AG04450 (cell line): ENCODE results near the gene IFI44L. TPM values are rescaled to one million over a fixed set of nuclear protein-coding genes. Genes with fewer than 3 reads are reported as not detected.

ENCODE experiments used
- CTCF ChIA-PET: fragments of 300-600, 350-600 bp; formaldehyde crosslinking; extraction: SDS; loops from one replicate; lab custom pipeline; 2022; ENCODE audit warnings: antibody characterized with exemption, inconsistent platforms; lab: Charles Lee
- POLR2A ChIA-PET: fragments of 350-600 bp; formaldehyde crosslinking; extraction: SDS; loops from one replicate; lab custom pipeline; 2021; ENCODE audit warnings: antibody characterized with exemption, inconsistent platforms; lab: Yijun Ruan, JAX
- DNase-seq: peaks from one replicate; pipeline ENCODE4 v3.0.0-alpha.2; 2011; ENCODE audit warnings: low read depth, low spot score
- H3K27ac ChIP-seq: one replicate; pipeline ENCODE4 v1.5.1; 2012; ENCODE audit warnings: low read depth, low read length, control low read depth
- H3K27me3 ChIP-seq: one replicate; pipeline ENCODE4 v1.6.0; 2012; ENCODE audit warnings: low read length; ENCODE audit not compliant: control insufficient read depth, insufficient read depth
- H3K4me3 ChIP-seq: 2 replicates; pipeline ENCODE4 v1.5.1; 2011; ENCODE audit warnings: mild to moderate bottlenecking, low read depth, low read length, control low read depth
- H3K9me3 ChIP-seq: 2 replicates; pipeline ENCODE4 v1.5.1; 2012; ENCODE audit warnings: low read length; ENCODE audit not compliant: control insufficient read depth, insufficient read depth
- polyA plus RNA-seq: library from polyadenylated mRNA; depleted of rRNA; stranded (reverse); fragments of >200 nt; gene quantifications from 2 replicates; pipeline ENCODE4 v1.2.3, GENCODE V29; 2011; rRNA removed
- TF ChIP-seq, protein P1 (sequence below): IDR thresholded peaks from 2 replicates; pipeline ENCODE4 v1.5.1; 2011; ENCODE audit warnings: low read depth, low read length, control low read depth, inconsistent platforms

The IFI44L gene
- polyA plus RNA-seq, 1 experiment, result 1.1 TPM

DNA sequence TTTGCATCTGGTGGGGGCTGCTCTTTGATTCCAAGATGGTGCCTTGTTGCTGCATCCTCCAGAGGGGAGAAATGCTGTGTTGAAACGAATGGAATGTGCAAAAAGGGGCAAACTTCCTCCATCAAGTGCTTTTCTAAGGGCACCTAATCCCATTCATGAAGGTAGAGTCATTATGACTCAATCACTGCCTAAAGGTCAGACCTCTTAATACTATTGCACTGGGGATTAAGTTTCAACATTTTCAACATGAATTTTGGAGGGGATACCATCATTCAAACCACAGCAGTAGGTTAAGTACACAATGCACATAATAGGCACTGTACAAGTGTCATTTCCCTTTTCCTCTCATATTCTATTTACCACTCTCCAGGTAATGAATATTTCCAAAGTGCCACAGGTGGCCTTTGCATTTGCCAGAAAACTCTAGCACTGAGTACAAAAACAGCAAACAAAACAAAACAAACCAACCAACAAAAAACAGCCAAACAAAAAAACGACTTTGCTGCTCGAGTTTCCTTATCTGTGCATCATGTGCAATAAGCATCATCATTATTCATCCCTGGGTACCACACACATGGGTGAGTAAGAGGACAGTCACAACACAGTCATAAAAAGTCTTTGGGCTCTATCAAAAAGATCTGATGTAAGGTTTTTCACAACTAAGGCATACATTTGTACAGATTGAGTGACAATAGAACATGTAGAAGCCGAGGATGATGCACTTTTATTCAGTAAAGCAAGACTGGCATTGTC lies 71.9 kb downstream of the IFI44L start:
- no peak overlapping the region for H3K4me3 ChIP-seq
- TF ChIP-seq, protein P1, sequence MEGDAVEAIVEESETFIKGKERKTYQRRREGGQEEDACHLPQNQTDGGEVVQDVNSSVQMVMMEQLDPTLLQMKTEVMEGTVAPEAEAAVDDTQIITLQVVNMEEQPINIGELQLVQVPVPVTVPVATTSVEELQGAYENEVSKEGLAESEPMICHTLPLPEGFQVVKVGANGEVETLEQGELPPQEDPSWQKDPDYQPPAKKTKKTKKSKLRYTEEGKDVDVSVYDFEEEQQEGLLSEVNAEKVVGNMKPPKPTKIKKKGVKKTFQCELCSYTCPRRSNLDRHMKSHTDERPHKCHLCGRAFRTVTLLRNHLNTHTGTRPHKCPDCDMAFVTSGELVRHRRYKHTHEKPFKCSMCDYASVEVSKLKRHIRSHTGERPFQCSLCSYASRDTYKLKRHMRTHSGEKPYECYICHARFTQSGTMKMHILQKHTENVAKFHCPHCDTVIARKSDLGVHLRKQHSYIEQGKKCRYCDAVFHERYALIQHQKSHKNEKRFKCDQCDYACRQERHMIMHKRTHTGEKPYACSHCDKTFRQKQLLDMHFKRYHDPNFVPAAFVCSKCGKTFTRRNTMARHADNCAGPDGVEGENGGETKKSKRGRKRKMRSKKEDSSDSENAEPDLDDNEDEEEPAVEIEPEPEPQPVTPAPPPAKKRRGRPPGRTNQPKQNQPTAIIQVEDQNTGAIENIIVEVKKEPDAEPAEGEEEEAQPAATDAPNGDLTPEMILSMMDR, result no peak
- H3K27ac ChIP-seq, result no peak overlapping the region
- no peak for DNase-seq
- no peaks in the 10 kb centered on the region for H3K9me3 ChIP-seq
- H3K27me3 ChIP-seq, result no peaks in the 10 kb centered on the region
- ChIA-PET CTCF (interaction anchor here (1.5 kb wide), 1 partner anchor 75 kb away, joined by 5 read pairs; no protein-coding TSS in a partner anchor), POLR2A (no interaction called here)

Other genes with a start within 250 kb of the IFI44L start
- gene PTGFR, start 129.5 kb upstream of the IFI44L start, polyA plus RNA-seq, result 1.2 and 2.0 TPM in 2 replicates
- gene IFI44, start 29.4 kb downstream of the IFI44L start, polyA plus RNA-seq, result 4.3 and 6.0 TPM in 2 replicates